Stimulated activated CD8-positive, alpha-beta memory T cell treated with anti-CD3 and anti-CD28 coated beads, Interleukin-15, amount 100 ng/mL, for 4 hours (primary cell): ENCODE results near the gene RNF208.
A peak's percentile ranks its signal among the peaks of the same experiment; 100 is the strongest.
"Not testable (repeated sequence)": the region's sequence is repeated elsewhere in the genome, so short reads cannot be mapped to it uniquely, and the experiment has no call there.

Experiments
- DNase-seq, 2 donors: peaks; one replicate each; pipeline ENCODE4 v3.0.0-alpha.2; 2020; ENCODE audit warnings: low read depth in 2 of 2

RNF208 gene

DNA sequence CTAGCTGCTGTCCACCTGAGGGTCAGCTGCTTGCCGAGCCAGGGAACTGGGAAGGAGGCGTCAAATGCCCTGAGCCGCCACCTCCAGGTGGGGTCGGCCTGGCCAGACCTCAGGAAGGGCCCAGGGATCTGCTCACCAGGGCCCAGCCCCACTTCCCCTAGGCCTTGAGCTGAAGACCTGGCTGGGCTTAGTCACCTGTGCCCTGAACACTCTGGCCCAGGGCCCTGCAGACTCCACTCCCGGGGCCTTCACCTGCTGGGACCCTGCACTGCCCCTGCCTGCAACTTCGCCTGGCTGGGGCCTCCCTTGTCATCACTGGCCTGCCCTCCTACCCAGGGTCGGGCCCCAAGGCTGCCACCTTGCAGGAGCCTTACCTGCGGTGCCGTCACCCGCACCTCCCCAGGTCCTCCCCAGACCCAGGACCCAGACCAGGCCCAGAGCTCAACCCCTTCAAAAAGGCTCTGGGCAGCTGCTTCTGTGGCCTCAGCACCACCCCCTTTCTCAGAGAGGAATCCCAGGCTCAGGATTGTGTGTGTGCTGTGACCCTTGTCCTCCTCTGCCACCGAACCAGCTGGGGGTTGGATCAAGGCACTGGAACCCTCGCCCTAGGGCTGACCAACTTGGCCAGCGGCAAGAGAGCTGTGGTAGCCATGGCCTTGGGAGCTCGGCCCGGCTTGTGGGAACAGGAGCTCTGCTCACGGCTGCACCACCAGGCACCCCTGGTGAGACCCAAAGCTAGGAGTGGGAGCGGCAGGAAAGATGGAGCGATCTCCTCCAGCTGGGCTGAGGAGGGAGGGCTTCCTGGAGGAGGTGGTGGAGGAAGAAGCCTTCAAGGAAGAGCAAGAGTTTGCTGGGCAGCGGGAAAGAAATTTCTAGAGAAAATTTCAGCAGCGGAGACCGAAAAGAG is 31.9 kb upstream of the RNF208 start:
- DNase-seq: no peak

DNA sequence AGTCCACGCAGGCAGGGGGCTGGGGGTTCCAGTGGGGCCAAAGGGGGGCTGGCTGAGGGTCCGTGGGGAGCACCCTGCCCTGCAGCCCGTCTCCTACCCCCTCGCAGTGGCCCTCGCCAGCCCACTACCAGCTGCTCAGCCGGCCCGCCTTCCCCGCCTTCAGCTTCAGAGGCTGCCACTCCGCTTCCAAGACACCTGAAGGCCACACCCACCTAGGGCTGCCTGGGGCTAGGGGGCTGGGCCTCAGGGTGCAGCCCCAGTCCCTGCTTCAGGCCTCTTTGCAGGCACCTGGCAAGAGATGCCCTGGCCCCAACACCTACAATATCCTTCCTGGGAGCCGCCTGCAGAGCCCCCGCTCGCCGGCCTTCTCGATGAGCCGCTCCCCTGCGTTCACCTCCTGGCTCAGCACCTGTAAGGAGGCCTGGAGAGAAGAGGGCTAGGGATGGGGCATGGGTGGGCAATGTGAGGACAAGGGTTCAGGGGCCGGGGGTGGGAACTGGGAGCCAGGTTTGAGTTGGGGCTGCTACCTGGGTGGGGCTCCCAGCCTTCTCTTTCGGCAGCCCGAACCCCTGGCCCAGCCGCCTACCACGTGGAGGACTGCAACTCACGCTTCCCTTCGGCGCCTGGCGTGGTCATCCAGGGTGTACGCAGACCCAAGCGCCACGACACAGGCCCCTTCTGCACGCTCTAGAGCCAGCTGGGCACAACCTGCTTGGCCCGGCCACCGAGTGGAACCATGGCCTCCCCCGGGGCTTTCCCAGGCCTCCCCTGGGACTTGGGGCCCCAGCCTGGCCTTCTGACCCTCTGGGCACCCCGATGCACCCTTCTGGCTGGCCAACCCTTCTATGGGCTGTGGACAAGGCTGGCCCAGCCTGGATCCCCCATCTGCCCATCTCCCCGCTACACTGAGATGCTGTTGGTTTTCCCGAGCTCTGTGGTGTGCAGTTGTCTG is 30.8 kb upstream of the RNF208 start:
- no peak for DNase-seq

DNA sequence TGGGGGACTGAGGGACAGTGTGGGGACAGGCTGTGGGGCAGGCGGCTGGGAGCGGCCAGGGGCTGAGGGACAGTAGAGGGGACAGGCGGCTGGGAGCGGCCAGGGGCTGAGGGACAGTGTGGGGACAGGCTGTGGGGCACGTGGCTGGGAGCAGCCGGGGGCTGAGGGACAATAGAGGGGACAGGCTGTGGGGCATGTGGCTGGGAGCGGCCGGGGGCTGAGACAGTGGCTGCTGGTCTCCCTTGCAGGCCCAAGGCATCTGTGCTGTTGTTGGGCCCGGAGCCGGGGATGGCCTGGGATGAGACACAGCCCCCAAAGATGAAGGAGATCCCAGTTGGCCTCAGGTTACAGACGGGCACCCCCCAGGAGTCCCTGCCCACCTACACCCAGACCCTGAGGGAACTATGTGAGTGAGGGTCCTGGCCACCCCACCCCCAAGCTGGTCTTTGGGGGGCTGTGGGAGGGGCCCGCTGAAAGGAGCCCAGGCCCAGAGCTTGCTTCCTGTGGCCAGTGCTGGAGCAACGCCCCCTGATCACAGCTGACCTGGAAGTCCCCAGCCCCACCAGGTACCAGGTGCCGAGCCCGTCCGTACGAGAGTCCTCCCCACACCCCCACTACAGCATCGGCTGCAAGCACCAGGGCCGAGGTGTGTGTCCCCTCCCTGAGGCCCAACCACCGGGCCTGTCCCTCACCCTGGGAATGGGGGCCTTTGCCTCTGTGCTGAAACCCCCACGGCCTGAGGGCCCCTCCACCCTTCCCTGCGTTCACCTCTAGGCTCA is 29.6 kb upstream of the RNF208 start:
- no peak for DNase-seq

DNA sequence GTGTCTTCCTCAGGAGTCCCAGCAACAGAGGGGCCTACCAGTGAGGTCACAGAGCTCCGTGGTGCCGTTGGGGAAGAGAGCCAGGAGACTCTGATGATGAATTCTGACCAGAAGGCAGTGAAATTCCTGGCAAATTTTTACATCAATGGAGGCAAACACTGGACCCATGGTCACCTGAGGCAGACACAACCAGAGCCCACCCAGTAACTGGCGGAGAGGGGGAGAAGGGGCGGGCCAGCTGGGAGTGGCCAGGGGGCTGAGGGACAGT is 29.1 kb upstream of the RNF208 start, which contains the start of gene STPG3:
STPG3 (plus strand) TSS at position 93 of the 268 bp plus-strand sequence; CDS start at position 94, 1 bp downstream.
- no peak for DNase-seq

DNA sequence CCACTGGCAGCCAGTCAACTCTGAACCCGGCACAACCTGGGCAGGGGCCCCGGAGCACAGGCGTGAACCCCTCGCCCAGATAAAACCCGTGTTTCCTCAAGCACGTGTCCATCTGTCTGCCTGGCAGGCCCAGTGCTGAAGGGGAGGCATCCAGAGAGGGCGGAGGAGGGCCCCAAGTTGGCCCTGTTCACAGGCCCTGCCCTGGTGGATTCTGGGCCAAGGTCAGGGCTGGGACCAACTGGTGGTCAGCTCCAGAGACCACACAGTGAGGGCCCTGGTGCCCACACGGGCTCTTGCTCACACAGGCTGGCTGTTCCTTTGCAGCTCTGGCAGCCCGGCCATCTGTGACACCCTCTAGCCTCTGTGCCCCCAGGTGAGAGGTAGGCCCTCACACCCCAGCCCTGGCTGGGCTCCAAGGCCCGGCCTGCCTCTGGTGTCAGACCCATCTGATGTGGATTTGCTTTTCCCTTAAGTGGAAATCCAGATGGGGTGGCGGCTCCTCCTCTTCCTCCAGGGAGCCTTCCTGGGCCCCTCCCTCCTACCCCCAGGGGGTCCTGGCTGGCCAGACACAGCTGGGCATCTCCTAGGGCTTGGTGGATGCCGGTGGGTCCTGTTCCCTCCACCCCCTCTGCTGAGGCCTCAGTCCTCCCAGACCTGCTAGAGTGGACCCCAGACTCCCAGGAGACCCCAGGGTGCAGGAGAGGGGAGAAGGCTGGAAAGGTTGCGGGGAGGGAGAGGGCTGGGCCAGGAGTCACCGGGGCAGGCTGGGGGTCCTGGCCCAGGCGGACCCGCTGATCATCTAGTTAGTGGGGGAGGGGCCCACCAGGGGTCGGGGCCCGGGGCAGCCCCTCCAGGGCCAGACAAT is 28.5 kb upstream of the RNF208 start:
- no peak for DNase-seq

DNA sequence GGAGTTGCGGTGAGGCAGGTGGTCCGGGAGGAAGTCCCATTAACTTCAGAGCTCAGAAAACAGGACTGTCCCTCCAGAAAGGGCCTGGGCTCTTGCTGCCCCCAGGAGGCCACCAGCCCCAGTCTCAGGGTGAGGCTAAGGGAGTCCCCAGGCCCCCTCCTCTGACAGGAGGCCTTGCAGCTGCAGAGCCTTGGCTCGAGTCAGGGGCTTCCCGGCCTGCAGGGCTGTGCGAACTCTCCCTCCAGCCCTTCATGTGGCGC is 25.8 kb upstream of the RNF208 start:
- DNase-seq: no peak

DNA sequence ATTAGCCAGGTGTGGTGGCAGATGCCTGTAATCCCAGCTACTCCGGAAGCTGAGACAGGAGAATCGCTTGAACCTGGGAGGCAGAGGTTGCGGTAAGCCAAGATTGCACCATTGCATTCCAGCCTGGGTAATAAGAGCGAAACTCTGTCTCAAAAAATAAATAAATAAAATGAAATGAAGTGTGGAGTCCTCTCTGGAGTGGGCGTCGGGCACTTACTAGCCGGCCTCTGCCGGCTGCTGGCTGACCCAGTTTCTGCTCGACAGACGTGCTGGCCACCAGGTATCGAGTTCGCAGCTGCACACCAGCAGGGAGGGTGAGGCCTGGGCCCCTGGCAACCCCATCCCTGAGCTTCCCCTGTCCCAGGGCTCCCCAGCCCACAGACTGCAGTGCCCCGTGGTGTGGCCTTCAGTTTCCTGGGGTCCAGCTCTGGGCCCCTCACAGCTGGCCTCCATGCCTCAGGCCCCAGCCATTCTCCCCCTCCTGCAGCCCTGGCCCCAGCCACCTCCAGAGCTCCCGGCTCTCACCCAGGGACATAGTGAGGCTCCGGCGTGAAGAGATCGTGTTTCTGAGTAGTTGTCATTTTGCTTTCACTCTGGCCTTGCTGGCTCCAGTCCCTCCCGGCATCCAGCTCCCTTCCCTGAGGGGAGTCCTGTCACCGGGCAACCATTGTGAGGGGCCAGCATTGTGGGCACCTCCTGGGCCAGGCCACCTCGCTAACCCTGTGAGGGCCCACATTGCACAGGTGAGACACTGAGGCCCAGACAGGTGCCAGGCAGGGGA is 25.3 kb upstream of the RNF208 start:
- no peak for DNase-seq

DNA sequence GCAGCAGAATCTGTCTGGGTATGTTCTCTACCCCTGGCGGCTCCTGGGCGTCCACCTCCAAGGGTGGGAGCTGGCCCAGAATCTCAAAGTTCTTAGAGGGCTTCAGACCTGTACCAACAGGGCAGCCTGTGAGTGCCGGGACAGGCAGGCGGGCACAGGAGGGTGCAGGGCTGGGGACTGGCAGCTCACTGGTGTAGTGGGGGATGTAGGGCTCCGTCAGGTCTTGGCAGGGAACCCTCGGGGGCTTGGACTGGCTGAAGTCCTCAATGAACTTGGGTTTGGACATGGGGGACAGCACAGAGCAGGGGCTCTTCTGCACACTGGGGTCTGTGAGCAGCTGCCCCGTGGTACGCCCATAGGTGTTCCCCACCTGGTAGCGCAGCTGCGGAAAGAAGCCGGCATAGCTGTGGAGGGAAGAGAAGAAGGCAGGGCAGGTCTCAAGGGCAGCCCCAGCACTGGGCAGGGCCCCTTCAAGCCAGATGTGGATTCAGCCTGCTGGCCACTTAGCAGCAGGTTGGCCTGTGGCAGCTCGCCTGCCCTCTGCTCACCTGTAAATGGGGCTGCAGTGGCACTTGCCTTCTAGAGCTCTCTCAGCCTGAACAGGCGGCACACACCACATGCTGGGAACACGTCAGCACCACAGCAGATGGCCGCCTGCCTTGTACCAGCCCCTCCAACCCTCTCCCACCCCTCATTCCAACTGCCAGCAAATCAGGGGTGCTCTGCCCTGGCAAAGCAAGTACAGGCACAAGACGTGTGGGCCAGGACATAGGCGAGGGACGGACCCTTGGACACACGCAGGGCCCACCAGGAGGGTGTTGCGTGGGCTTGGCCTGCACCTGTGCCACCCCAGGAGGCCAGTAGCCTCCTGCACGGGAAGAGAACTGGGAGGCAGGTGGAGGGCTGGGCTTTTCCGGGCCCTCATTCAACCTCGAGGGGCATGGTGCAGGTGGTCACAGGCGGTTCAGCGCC is 23.7 kb upstream of the RNF208 start:
- no peak for DNase-seq

DNA sequence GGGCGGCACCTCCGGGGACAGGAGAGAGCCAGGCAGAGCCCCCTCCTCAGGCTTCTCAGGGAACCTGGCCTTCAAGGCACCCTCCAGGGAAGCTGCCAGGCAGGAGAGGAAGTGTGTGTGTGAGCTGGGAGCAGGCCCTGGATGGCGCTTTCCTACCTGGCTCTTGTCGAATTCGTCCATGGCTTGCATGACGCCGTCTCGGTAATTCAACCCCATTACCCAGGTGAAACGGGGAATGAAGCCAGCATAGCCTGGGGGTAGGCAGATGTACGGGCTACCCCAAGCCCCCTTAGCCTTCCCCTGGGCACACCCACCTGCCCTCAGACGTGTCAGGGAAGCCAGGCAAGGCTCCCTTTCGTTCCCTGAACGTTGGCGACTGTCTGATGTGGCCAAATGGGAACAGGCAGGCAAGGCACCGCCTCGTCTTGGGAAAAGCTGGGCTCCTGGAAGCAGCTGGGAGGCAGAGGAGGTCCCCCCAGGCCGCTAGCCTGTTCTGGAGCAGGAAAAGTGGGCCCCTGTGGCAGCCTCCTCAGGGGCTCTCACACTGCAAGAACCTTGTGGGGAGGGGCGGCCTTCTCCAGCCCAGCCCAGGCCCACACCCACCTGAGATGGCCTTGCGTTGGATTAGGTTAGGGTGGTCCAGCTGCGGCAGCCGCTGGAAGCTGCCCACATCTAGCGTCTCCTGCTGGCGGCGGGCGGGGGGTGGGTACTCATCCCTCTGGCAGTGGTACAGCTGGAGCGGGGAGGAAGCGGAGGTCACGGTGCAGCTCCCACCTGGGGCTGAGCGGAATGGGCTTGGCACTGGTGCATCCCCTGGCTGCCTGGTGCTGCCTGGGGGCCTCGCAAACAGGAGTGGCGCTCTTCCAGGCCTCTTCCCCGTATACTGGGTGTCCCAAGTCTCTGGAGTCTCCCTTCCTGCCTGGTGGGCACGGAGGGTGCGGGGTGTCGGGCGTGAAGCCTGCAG is 22.7 kb upstream of the RNF208 start:
- no peak for DNase-seq

DNA sequence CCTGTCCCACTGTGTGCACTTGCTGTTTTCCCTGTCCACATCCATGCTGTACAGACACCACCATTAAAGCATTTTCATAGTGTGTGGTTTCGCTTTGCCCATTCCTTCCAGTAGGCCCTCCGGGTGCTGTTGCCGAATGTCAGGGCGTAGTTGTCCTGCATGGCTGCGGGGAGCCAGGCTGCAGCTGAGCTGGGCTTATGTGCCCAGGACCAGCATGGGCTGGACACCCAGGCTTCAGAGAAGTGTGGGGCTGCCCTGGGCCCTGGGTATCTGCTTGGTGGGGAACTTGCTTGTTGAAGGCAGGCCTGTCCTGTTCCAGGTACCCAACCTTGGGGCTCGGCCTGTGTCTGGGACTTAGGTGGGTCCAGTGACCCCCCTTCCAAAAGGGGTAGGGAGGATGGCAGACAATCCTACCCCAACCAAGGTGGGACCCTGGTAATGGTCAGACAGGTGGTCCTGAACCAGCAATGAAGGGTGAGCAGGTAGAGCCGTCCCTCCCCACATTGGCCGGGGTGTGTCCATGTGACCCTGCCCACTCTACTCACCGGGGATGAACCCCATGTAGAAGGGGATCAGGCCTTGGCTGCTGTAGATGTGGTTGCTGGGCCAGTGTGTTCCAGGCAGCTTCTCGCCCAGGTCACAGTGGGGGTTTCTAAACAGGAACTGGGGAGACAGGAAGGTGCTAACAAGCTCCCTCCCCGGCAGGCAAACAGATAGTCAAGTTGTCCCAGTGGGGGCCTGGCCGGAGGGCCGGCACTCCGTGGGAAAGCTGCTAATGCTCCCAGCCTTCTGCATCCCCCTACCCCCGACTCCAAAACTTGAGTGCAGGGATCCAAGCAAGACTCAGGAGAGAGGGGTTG is 21.8 kb upstream of the RNF208 start:
- DNase-seq: no peak

DNA sequence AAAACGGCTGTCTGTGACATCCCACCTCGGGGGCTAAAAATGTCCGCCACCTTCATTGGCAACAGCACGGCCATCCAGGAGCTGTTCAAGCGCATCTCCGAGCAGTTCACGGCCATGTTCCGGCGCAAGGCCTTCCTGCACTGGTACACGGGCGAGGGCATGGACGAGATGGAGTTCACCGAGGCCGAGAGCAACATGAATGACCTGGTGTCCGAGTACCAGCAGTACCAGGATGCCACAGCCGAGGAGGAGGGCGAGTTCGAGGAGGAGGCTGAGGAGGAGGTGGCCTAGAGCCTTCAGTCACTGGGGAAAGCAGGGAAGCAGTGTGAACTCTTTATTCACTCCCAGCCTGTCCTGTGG is 21.2 kb upstream of the RNF208 start:
- not testable (repeated sequence) for DNase-seq

DNA sequence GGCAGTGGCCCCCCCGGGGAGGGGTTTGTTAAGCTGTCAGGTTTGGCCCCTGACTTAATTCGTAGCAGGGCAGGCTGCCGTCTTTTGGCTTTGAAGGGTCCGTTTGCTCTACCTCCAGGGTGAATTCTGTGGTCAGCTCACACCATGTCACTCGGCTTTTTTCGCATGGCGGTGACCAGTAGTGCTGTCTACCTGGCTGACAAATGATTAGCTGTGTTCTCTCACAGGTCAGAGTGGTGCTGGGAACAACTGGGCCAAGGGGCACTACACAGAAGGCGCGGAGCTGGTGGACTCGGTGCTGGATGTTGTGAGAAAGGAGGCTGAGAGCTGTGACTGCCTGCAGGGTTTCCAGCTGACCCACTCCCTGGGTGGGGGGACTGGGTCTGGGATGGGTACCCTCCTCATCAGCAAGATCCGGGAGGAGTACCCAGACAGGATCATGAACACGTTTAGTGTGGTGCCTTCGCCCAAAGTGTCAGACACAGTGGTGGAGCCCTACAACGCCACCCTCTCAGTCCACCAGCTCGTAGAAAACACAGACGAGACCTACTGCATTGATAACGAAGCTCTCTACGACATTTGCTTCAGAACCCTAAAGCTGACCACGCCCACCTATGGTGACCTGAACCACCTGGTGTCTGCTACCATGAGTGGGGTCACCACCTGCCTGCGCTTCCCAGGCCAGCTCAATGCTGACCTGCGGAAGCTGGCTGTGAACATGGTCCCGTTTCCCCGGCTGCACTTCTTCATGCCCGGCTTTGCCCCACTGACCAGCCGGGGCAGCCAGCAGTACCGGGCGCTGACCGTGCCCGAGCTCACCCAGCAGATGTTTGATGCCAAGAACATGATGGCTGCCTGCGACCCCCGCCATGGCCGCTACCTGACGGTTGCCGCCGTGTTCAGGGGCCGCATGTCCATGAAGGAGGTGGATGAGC is 20.5 kb upstream of the RNF208 start:
- DNase-seq: no peak

DNA sequence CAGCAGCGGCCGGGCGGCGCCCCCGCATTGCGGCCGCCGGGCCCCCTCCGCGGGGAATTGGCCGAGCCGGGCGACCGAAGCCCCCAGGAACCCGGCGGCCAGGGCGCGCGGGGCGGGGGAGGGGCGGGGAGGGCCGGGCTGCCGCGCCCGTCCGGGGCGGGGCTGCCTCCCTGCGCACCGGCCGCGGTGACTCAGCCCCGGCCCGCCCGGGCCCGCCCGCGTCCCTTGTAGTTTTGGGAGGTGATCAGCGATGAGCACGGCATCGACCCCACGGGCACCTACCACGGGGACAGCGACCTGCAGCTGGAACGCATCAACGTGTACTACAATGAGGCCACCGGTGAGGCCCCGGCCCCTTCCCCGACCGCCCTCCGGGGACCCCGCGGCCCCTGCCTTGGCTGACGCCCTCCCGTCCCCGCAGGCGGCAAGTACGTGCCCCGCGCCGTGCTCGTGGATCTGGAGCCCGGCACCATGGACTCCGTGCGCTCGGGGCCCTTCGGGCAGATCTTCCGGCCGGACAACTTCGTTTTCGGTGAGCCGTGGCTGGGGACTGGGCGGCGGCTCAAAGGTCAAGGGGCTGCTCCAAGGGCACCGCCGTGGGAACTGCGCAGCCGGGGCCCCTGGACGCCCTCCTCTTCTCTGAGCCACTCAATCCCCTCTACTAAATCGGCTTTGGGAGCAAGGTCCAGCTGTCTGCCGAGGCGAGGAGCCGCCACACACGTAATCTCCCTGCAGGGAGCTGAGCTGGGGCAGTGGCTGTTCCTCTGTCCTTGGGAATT is 19.6 kb upstream of the RNF208 start:
- peak; percentile 55 to 66 for DNase-seq

DNA sequence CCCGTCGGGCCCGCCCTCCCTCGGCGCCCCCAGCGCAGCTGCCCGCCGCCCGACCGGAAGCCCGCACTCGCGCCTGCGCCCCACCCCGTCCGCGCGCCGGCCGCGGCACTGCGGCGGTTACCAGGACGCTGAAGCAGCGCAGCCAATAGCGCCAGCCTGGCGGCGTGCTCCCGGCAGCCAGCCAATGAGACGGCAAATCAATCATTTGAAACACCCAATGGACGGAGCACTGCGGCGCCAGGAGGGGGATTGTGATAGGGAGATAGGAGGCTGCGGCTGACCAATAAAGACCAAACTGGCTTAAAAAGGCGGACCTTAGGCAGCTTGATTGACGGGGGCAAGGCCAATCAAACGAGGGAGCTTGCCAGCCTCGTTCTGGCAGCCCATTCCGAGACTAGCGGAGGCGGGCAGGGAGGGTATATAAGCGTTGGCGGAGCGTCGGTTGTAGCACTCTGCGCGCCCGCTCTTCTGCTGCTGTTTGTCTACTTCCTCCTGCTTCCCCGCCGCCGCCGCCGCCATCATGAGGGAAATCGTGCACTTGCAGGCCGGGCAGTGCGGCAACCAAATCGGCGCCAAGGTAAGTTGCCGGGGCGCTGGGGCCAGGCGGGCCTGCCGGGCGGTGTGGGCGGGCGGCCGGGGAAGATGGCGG is 18.9 kb upstream of the RNF208 start, which contains the start of gene TUBB4B:
TUBB4B (plus strand) TSS at position 447 of the 649 bp plus-strand sequence; CDS start at position 521, 74 bp downstream.
- DNase-seq: peak; percentile 95 to 98
